ENCODE measurements around the gene MCIDAS.

- no peak for TF ChIP-seq CTCF (IDR thresholded peaks at IDR 0.05; ENCODE audit: low read depth, low read length, missing input control)
- no peak for TF ChIP-seq ATF3 (IDR thresholded peaks at IDR 0.05)
- TF ChIP-seq NR2F2 (IDR thresholded peaks at IDR 0.05), result no peak
- no peak for TF ChIP-seq JUND (IDR thresholded peaks at IDR 0.05)
- no peak for TF ChIP-seq REST (IDR thresholded peaks at IDR 0.05)
- no peak for TF ChIP-seq ZBTB33 (IDR thresholded peaks at IDR 0.05)
- TF ChIP-seq EGR1 (IDR thresholded peaks at IDR 0.05; ENCODE audit: low read depth in 2 of 2), result no peak
Measured at GRCh38 chr5:55258339-55258738, 31.2 kb upstream of the MCIDAS start.

Measured in liver (tissue), 3 donors.